ENCODE data around the gene HSPBP1.

HSPBP1 gene

DNA sequence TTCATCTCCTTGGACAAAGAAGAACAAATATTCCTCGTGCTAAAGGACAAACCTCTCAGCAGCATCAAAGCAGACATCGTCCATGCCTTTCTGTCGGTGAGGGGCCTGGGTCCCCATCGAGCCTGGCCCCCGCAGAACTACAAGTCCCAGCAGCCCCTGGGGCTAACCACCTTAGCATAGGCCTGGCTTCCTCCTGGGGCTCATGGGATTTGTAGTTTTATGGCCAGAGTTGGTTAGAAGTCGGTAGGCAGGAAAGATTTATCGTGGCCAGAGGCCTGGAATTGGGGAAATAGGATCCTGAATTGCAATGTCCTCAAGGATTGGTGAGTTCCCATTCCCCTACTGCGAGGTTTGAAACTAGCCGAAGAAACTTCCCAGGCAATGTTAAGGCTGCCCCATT lies 25.6 kb upstream of the HSPBP1 start:
- no peak overlapping the region for H3K4me3 ChIP-seq (ENCODE audit: low read depth, low read length)

DNA sequence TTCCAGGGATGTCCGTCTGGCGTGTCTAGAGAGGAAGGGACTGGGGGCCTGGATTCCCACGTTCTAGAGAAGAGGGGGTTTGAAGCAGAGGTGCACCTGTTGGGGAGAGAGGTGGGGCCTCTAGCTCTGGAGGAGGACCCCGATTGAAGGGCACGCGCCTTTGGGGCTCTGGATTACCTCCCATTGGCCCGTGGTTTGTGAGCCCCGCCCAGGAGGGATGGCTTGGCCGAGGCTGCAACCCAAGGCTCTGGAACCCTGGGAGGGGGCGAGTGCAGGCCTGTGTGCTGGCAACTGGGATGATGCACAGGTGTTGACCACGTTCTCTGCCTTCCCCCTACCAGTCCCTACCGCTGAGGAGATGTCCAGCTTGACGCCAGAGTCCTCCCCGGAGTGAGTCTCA lies 25.1 kb upstream of the HSPBP1 start:
- H3K4me3 ChIP-seq (ENCODE audit: low read depth, low read length): no peak overlapping the region

- no peak overlapping the region for H3K4me3 ChIP-seq (ENCODE audit: low read depth, low read length)
These were observed 24.5 kb upstream of the HSPBP1 start for GRCh38 chr19:55304279-55304978.

GRCh38 chr19:55303477-55303876 lies 23.6 kb upstream of the HSPBP1 start:
- H3K4me3 ChIP-seq (ENCODE audit: low read depth, low read length): no peak overlapping the region

GRCh38 chr19:55302318-55302703 lies 22.4 kb upstream of the HSPBP1 start:
- no peak overlapping the region for H3K4me3 ChIP-seq (ENCODE audit: low read depth, low read length)

GRCh38 chr19:55301459-55302317 lies 21.8 kb upstream of the HSPBP1 start:
- H3K4me3 ChIP-seq (ENCODE audit: low read depth, low read length): no peak overlapping the region

GRCh38 chr19:55300886-55301458 lies 21.1 kb upstream of the HSPBP1 start:
- H3K4me3 ChIP-seq (ENCODE audit: low read depth, low read length): no peak overlapping the region

GRCh38 chr19:55299991-55300390 lies 20.1 kb upstream of the HSPBP1 start:
- no peak overlapping the region for H3K4me3 ChIP-seq (ENCODE audit: low read depth, low read length)

GRCh38 chr19:55297267-55297666 lies 17.4 kb upstream of the HSPBP1 start:
- H3K4me3 ChIP-seq (ENCODE audit: low read depth, low read length): no peak overlapping the region

DNA sequence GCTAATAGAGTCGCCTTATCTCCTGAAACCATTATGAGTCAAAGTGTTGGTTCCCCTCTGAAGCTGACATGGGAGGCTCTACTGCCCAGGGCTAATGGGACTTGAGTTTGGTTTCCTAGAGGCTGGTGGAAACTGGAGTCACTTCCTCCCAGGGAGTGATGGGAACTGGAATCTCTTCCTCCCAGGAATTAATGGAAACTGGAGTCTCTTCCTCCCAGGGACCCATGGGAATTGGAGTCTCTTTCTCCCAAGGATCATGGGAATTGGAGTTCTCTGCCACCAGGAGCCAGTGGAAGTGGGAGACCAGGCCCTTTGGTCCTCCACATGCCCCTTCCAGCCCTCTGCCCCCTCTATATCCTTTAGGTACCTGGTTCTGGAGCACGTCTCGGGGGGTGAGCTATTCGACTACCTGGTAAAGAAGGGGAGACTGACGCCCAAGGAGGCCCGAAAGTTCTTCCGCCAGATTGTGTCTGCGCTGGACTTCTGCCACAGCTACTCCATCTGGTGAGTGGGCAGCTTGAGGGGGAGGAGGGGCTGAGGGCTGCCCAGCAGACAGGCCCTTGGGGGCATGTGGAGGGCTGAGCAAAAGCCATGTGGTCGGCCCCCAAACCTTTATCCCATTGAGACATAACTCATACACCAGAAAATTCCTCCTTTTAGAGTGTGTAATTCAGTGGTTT lies 9.3 kb upstream of the HSPBP1 start:
- H3K4me3 ChIP-seq (ENCODE audit: low read depth, low read length): no peak overlapping the region

GRCh38 chr19:55287361-55288079 lies 7.6 kb upstream of the HSPBP1 start:
- no peak overlapping the region for H3K4me3 ChIP-seq (ENCODE audit: low read depth, low read length)

- H3K4me3 ChIP-seq (ENCODE audit: low read depth, low read length): no peak overlapping the region
These were observed 5.5 kb upstream of the HSPBP1 start for GRCh38 chr19:55285229-55285890.

GRCh38 chr19:55284405-55285058 lies 4.6 kb upstream of the HSPBP1 start:
- H3K4me3 ChIP-seq (ENCODE audit: low read depth, low read length): peak overlapping the region; percentile 17

GRCh38 chr19:55283548-55284377 lies 3.9 kb upstream of the HSPBP1 start, which contains the start of gene BRSK1:
TSS of gene BRSK1 (plus strand) at chr19:55283997. CDS start at chr19:55284443, 446 bp downstream.
- peak within 1 kb of the TSS; percentile 17 for H3K4me3 ChIP-seq (ENCODE audit: low read depth, low read length)

DNA sequence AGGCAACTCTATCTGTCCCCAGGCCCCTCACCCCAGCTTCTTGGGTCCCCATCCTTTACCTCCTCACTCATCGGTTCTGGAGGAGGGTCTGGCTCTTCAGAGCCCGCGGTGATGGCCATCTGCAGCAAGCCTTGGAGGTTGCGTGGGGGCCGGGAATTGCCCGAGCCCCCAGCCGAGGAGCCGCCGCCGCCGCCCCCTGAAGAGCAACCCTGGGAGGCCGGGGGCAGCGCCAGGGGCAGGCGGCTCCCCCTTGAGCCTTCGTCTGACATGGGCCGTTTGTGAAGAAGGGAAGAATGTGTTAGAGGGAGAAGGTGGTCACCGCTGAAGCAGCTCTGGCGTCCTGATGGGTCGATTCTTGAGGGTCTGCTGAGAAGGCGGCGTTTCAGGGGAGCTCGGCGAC lies 570 bp downstream of the HSPBP1 start:
- peak overlapping the region; percentile 81 for H3K4me3 ChIP-seq (ENCODE audit: low read depth, low read length)

DNA sequence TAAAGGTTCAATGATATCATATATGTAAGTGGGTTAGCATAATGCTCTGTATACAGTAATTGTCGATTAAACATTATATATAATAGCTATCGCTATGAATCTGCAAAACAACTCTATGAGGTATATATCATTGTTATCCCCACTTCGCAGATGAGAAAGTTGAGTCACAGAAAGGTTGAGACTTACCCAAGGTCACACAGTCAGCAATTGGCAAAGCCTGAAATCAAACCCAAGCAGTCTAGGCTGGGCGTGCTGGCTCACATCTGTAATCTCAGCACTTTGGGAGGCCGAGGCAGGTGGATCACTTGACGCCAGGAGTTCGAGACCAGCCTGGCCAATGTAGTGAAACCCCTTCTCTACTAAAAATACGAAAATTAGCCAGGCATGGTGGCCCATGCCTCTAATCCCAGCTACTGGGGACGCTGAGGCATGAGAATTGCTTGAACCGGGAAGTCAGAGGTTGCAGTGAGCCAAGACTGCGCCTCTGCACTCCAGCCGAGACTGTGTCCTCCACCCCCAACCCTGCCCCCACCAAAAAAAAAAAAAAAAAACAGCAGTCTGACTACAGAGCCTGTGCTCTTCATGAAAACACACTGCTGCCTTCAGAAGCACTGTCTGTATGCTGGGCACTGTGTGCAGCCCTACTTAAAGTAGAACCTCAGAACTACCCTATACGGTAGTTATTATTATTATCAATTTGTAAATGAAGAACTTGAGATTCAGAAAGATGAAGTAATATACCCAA lies 1.3 kb downstream of the HSPBP1 start:
- peak overlapping the region; percentile 81 for H3K4me3 ChIP-seq (ENCODE audit: low read depth, low read length)

DNA sequence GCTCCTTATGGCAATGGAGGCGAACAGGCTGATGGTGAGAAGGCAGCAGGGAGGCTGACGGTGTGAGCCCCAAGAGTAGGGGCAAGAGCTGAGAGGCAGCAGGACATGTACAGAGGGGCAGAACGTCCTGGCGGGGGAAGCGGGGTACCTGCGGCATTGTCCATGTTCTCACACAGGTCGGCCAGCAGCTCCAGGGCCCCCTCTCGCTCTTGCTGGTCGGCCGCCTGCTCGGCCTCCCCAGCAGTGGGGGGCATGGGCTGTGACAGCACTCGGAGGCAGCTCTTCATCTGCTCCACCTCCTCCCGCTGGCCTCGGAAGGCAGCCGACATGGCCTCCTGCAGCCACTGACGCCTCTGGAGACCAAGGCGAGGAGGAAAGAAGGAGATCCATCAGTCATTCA lies 2.4 kb downstream of the HSPBP1 start:
- H3K4me3 ChIP-seq (ENCODE audit: low read depth, low read length): no peak overlapping the region

Data from iPS-11a (cell line).